K562 (cell line): Measurements from ENCODE around the gene RING1. TPM values are rescaled to one million over a fixed set of nuclear protein-coding genes. Genes with fewer than 3 reads are reported as not detected.

Source experiments
- ADNP ChIP-seq: fragments of 200-800 bp; sonication (Bioruptor generic); IDR thresholded peaks from 2 replicates; pipeline ENCODE4 v1.6.1; 2016; ENCODE audit warnings: missing genetic modification characterization, missing compliant biosample characterization
- ARID3B ChIP-seq: fragments of 250-450 bp; sonication (Bioruptor Pico); IDR thresholded peaks from 2 replicates; pipeline ENCODE4 v1.4.0; 2020; ENCODE audit warnings: borderline replicate concordance
- CBFB ChIP-seq: sonication (generic); formaldehyde crosslinking; IDR thresholded peaks from 2 replicates; pipeline ENCODE4 v1.4.0; 2020; ENCODE audit warnings: mild to moderate bottlenecking, missing genetic modification reagents
- CC2D1A ChIP-seq: fragments of 450-650 bp; IDR thresholded peaks from 2 replicates; pipeline ENCODE4 v1.6.1; 2017; ENCODE audit warnings: mild to moderate bottlenecking
- FOXM1 ChIP-seq, 2 experiments: fragments of 450-650 bp in 1 of 2; sonication (generic) in 1 of 2; formaldehyde crosslinking in 1 of 2; IDR thresholded peaks; 2 replicates each; pipeline versions ENCODE4 v1.6.1 to v1.9.0; 2017 to 2022; ENCODE audit warnings: low read depth in 2 of 2, mild to moderate bottlenecking in 2 of 2, missing genetic modification reagents in 1 of 2, moderate library complexity in 1 of 2
- FUS ChIP-seq: fragments of 200-400 bp; formaldehyde crosslinking; optimal IDR thresholded peaks from 2 replicates; pipeline ENCODE3; 2017; ENCODE audit warnings: low read depth, low read length
- HNRNPL ChIP-seq: fragments of 200-400 bp; formaldehyde crosslinking; IDR thresholded peaks from 2 replicates; pipeline ENCODE4 v1.6.1; 2017; ENCODE audit warnings: low read depth, mild to moderate bottlenecking, low read length
- JUND ChIP-seq, 2 experiments: IDR thresholded peaks; 2 replicates in 1 of 2; 3 replicates in 1 of 2; pipeline ENCODE4 v1.6.1; 2011; ENCODE audit warnings: borderline replicate concordance in 2 of 2, low read depth in 2 of 2, low read length in 2 of 2, improper control_type of control experiment in 1 of 2, missing biosample characterization in 1 of 2, missing genetic modification characterization in 1 of 2, missing genetic modification reagents in 1 of 2
- LEF1 ChIP-seq: fragments of 450-650 bp; IDR thresholded peaks from 2 replicates; pipeline ENCODE4 v1.6.1; 2016; ENCODE audit warnings: mild to moderate bottlenecking
- MAFF ChIP-seq: IDR thresholded peaks from 2 replicates; pipeline ENCODE4 v1.6.1; 2012; ENCODE audit warnings: low read length, improper control_type of control experiment
- NFATC3 ChIP-seq: fragments of 450-650 bp; IDR thresholded peaks from 2 replicates; pipeline ENCODE4 v1.6.1; 2017; ENCODE audit warnings: mild to moderate bottlenecking
- NFE2 ChIP-seq: IDR thresholded peaks from 2 replicates; pipeline ENCODE4 v1.6.1; 2014; ENCODE audit warnings: antibody characterized with exemption, low read depth
- OTX1 ChIP-seq: fragments of 450-650 bp; formaldehyde crosslinking; IDR thresholded peaks from 2 replicates; pipeline ENCODE4 v1.4.0; 2022; ENCODE audit warnings: mild to moderate bottlenecking
- POLR2AphosphoS2 ChIP-seq: IDR thresholded peaks from 2 replicates; pipeline ENCODE4 v1.6.1; 2012; ENCODE audit warnings: low read length, improper control_type of control experiment
- STAG1 ChIP-seq: sonication (generic); formaldehyde crosslinking; IDR thresholded peaks from 2 replicates; pipeline ENCODE4 v1.5.0; 2020; ENCODE audit warnings: missing genetic modification reagents, borderline replicate concordance
- SUPT5H ChIP-seq: fragments of 450-650 bp; IDR thresholded peaks from 2 replicates; pipeline ENCODE4 v1.6.1; 2016
- UBTF ChIP-seq, 2 experiments: IDR thresholded peaks; 2 replicates each; pipeline ENCODE4 v1.6.1; 2012; ENCODE audit warnings: improper control_type of control experiment in 2 of 2, low read depth in 2 of 2, low read length in 2 of 2, borderline replicate concordance in 1 of 2
- YY1 ChIP-seq, 3 experiments: IDR thresholded peaks; 2 replicates each; pipeline ENCODE4 v1.6.1; 2011; ENCODE audit warnings: low read length in 2 of 3, mild to moderate bottlenecking in 2 of 3, moderate library complexity in 2 of 3, borderline replicate concordance in 1 of 3, control low read depth in 1 of 3, low read depth in 1 of 3; ENCODE audit not compliant: insufficient read depth in 3 of 3, insufficient replicate concordance in 2 of 3, control insufficient read depth in 1 of 3, insufficient read length in 1 of 3; ENCODE audit errors: extremely low read depth in 1 of 3
- ZBTB8A ChIP-seq: fragments of 450-650 bp; IDR thresholded peaks from 2 replicates; pipeline ENCODE4 v1.6.1; 2018; ENCODE audit warnings: mild to moderate bottlenecking, moderate library complexity; ENCODE audit not compliant: partially characterized antibody
- ZFP36 ChIP-seq: fragments of 150-350 bp; IDR thresholded peaks from 2 replicates; pipeline ENCODE4 v1.6.1; 2018; ENCODE audit warnings: low read length, low read depth; ENCODE audit not compliant: partially characterized antibody
- ZNF24 ChIP-seq: fragments of 450-650 bp; IDR thresholded peaks from 2 replicates; pipeline ENCODE4 v1.6.1; 2016
- ZNF274 ChIP-seq: IDR thresholded peaks from 2 replicates; pipeline ENCODE4 v1.6.1; 2011; ENCODE audit warnings: low read depth, mild to moderate bottlenecking, low read length, moderate library complexity, borderline replicate concordance
- ZNF583 ChIP-seq: fragments of 250-450 bp; sonication (Bioruptor Pico); IDR thresholded peaks from 2 replicates; pipeline ENCODE4 v1.4.0; 2020
- polyA plus RNA-seq, 8 experiments: library from polyadenylated mRNA; depleted of rRNA in 4 of 8; stranded (reverse) in 5 of 8; unstranded in 3 of 8; fragments of >200 nt; fragmentation: Nextera tagmentation in 2 of 8; fragmentation: Illumina TruSeq in 1 of 8; extraction: Ambion mirVana in 2 of 8; extraction: Trizol in 1 of 8; gene quantifications; 2 replicates each; pipeline versions ENCODE4 v1.2.1 to v1.2.3, GENCODE V29; 2011 to 2014; ENCODE audit warnings: inconsistent platforms in 1 of 8, missing spikeins in 1 of 8
- total RNA-seq, 7 experiments: library from RNA; depleted of rRNA in 6 of 7; stranded (reverse); fragments of >200 nt in 6 of 7; fragmentation: Illumina TruSeq in 2 of 7; extraction: Trizol in 2 of 7; gene quantifications; 2 replicates each; pipeline versions ENCODE4 v1.2.1 to v1.2.3, GENCODE V29; 2011 to 2021; ENCODE audit warnings: low replicate concordance in 1 of 7

Gene RING1
- total and polyA plus RNA-seq, 9 of the 15 experiments (the other 6 are each of a cell fraction or from before 2014, with no cell fraction given) = 4.2 to 59.1 (median 36.9) TPM

- TF ChIP-seq UBTF (IDR thresholded peaks at IDR 0.05; ENCODE audit: borderline replicate concordance in 1 of 2, low read depth in 2 of 2, low read length in 2 of 2) (peak in 1 of 2 experiments; percentile 19; a peak in 1 of 4 replicates), ARID3B (CRISPR knock-in tag) (no peak), POLR2AphosphoS2 (peak; percentile 68; the same call in 1 of the 2 replicates), CC2D1A (peak; percentile 76; the same call in 1 of the 2 replicates), OTX1 (CRISPR knock-in tag) (0 out of 2 replicates have a peak, but pooled peaks have one; percentile 33), ZNF274 (no peak), FUS (peak; percentile 86), HNRNPL (peak; percentile 66; the same call in 1 of the 2 replicates), ZNF583 (CRISPR knock-in tag) (peak; percentile 75), NFATC3 (no peak), JUND (IDR thresholded peaks at IDR 0.05; ENCODE audit: borderline replicate concordance, low read depth, low read length) (peak; percentile 86), JUND (tag; IDR thresholded peaks at IDR 0.05; ENCODE audit: borderline replicate concordance, low read depth, low read length) (peak; percentile 75; the same call in 1 of the 3 replicates), MAFF (no peak), ZBTB8A (no peak), YY1 (IDR thresholded peaks at IDR 0.05; ENCODE audit: borderline replicate concordance in 1 of 3, control insufficient read depth in 1 of 3, extremely low read depth in 1 of 3, insufficient read depth in 3 of 3, insufficient read length in 1 of 3, insufficient replicate concordance in 2 of 3, low read depth in 1 of 3, low read length in 2 of 3) (peak; percentile 82 to 96 (median 91)), ADNP (no peak), ZNF24 (peak; percentile 9; the same call in 1 of the 2 replicates), ZFP36 (no peak), STAG1 (CRISPR knock-in tag) (no peak; the same call in 1 of the 2 replicates), SUPT5H (peak; percentile 95), NFE2 (0 out of 2 replicates have a peak, but pooled peaks have one; percentile 6), LEF1 (no peak), CBFB (CRISPR knock-in tag) (peak; percentile 73; the same call in 1 of the 2 replicates), FOXM1 (IDR thresholded peaks at IDR 0.05; ENCODE audit: low read depth) (no peak), FOXM1 (CRISPR knock-in tag; IDR thresholded peaks at IDR 0.05; ENCODE audit: low read depth) (no peak)
Observed at GRCh38 chr6:33208091-33208967, at the start of gene RING1 (continued).
